ENCODE results near the gene IKZF1.
"Not testable (repeated sequence)": the region's sequence is repeated elsewhere in the genome, so short reads cannot be mapped to it uniquely, and the experiment has no call there.

IKZF1 gene

DNA sequence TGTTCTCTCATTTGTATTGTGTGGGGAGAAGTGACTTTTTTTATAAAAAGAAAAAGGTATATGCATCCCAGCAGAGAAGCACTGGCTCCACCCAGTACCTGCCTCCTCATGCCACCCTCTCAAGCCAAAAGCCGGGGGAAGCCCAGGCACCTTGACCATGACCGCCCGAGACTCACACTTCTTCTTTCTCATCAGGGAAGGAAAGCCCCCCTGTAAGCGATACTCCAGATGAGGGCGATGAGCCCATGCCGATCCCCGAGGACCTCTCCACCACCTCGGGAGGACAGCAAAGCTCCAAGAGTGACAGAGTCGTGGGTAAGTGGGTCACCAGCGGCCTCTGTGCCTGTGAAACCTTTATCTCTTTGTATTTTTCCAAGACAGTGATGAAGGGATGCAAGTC, 22.9 kb downstream of the IKZF1 start:
- no peak for TF ChIP-seq POLR2A (IDR thresholded peaks at IDR 0.05; ENCODE audit: low read length)
- TF ChIP-seq GATA1 (IDR thresholded peaks at IDR 0.05; ENCODE audit: low read depth, low read length): no peak

GRCh38 chr7:50329775-50330174, 25.3 kb downstream of the IKZF1 start:
- TF ChIP-seq POLR2A (IDR thresholded peaks at IDR 0.05; ENCODE audit: low read length): no peak
- TF ChIP-seq GATA1 (IDR thresholded peaks at IDR 0.05; ENCODE audit: low read depth, low read length): no peak
- DNase-seq: no peak

More for the DNA sequence above, 22.9 kb downstream of the IKZF1 start:
- DNase-seq: no peak

GRCh38 chr7:50330254-50330653, 25.7 kb downstream of the IKZF1 start:
- DNase-seq: no peak
- TF ChIP-seq GATA1 (IDR thresholded peaks at IDR 0.05; ENCODE audit: low read depth, low read length) (no peak), POLR2A (IDR thresholded peaks at IDR 0.05; ENCODE audit: low read length) (no peak)

DNA sequence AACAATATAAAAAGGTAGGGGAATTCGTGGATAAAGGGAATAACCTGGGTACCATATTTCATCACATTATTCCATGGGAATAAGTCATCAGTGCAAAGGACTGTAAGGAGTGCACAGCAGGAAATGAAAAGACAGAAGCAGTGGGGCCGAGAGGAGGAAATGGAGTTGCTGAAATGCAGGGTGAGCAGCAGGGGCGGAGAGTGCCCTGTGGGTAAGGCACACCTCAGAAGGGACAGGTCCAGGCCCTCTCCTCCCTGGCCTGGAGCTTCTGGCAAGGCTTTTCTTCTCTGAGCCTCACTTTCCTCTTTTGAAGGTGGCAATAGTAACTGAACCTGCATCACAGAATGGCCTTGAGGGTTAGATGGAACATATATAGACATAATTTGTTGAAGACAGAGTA, 26.2 kb downstream of the IKZF1 start:
- DNase-seq: no peak
- no peak for TF ChIP-seq GATA1 (IDR thresholded peaks at IDR 0.05; ENCODE audit: low read depth, low read length)
- TF ChIP-seq POLR2A (IDR thresholded peaks at IDR 0.05; ENCODE audit: low read length): no peak

GRCh38 chr7:50331564-50332208, 27.2 kb downstream of the IKZF1 start:
- no peak for TF ChIP-seq POLR2A (IDR thresholded peaks at IDR 0.05; ENCODE audit: low read length)
- TF ChIP-seq GATA1 (IDR thresholded peaks at IDR 0.05; ENCODE audit: low read depth, low read length): no peak
- no peak for DNase-seq

- DNase-seq: peak in 1 of 2 experiments; percentile 31
These were observed 28.0 kb downstream of the IKZF1 start for GRCh38 chr7:50332241-50333165.

DNA sequence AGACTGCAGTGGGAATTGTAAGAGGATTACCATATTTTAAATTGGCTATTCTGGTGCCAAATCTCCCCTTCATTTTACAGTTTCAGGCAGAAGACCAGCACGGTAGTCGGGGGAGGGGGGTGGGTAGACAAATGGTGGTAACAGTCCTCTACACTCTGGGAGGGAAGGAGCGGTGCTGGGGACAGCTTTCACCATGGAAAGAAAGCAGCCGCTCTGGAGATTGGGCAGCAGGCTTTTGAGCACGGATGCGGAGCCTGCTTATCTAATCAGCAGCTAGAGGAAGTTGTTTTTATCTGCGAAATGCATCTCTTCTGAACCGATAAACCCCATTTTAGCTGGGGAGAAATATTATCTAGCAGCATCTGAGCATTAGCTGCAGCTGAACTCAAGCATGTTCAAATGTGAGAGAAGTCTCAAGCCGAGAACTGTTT, 28.7 kb downstream of the IKZF1 start:
- DNase-seq: peak; percentile 62 to 84
- TF ChIP-seq GATA1 (IDR thresholded peaks at IDR 0.05; ENCODE audit: low read depth, low read length) (no peak), POLR2A (IDR thresholded peaks at IDR 0.05; ENCODE audit: low read length) (no peak)

More at GRCh38 chr7:50332241-50333165, 28.0 kb downstream of the IKZF1 start:
- TF ChIP-seq GATA1 (IDR thresholded peaks at IDR 0.05; ENCODE audit: low read depth, low read length): no peak
- TF ChIP-seq POLR2A (IDR thresholded peaks at IDR 0.05; ENCODE audit: low read length): no peak

GRCh38 chr7:50334341-50334994, 30.0 kb downstream of the IKZF1 start:
- DNase-seq: no peak
- TF ChIP-seq POLR2A (IDR thresholded peaks at IDR 0.05; ENCODE audit: low read length): no peak
- no peak for TF ChIP-seq GATA1 (IDR thresholded peaks at IDR 0.05; ENCODE audit: low read depth, low read length)

DNA sequence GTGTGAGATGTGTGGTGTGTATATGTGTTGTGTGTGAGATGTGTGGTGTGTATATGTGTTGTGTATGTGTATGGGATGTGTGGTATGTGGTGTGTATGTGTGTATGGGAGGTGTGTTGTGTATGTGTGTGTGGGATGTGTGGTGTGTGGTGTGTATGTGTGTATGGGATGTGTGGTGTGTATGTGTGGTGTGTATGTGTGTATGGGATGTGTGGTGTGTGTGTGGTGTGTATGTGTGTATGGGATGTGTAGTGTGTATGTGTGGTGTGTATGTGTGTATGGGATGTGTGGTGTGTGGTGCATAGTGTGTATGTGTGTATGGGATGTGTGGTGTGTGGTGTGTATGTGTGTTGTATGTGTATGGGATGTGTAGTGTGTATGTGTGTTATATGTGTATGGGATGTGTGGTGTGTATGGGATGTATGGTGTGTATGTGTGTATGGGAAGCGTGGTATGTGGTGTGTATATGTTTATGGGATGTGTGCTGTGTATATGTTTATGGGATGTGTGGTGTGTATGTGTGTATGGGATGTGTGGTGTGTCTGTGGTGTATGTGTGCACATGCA, 30.8 kb downstream of the IKZF1 start:
- DNase-seq: no peak
- TF ChIP-seq GATA1 (IDR thresholded peaks at IDR 0.05; ENCODE audit: low read depth, low read length) (no peak), POLR2A (IDR thresholded peaks at IDR 0.05; ENCODE audit: low read length) (no peak)

GRCh38 chr7:50335795-50336754, 31.6 kb downstream of the IKZF1 start:
- peak; percentile 67 to 71 for DNase-seq
- peak; percentile 20 for TF ChIP-seq POLR2A (IDR thresholded peaks at IDR 0.05; ENCODE audit: low read length)
- TF ChIP-seq GATA1 (IDR thresholded peaks at IDR 0.05; ENCODE audit: low read depth, low read length): no peak

GRCh38 chr7:50336894-50337703, 32.6 kb downstream of the IKZF1 start:
- DNase-seq: no peak
- TF ChIP-seq POLR2A (IDR thresholded peaks at IDR 0.05; ENCODE audit: low read length) (no peak), GATA1 (IDR thresholded peaks at IDR 0.05; ENCODE audit: low read depth, low read length) (no peak)

- DNase-seq: not testable (repeated sequence)
These were observed 35.0 kb downstream of the IKZF1 start for GRCh38 chr7:50339472-50339871.

Data from erythroblast (primary cell).